GM23248 (cell line): ENCODE results near the gene FAM162A.

Experiments used
- EZH2 ChIP-seq: fragments of 200-600 bp; sonication (generic); IDR thresholded peaks from 2 replicates; pipeline ENCODE4 v1.6.1; 2018; ENCODE audit warnings: antibody characterized with exemption, mild to moderate bottlenecking; ENCODE audit not compliant: insufficient read depth, poor library complexity, severe bottlenecking
- EZH2phosphoT487 ChIP-seq: fragments of 200-600 bp; sonication (generic); IDR thresholded peaks from 2 replicates; pipeline ENCODE4 v1.6.1; 2018; ENCODE audit warnings: antibody characterized with exemption, moderate library complexity, mild to moderate bottlenecking, low read depth; ENCODE audit not compliant: insufficient read depth

GRCh38 chr3:122430371-122430770, 46.4 kb downstream of the FAM162A start:
- TF ChIP-seq EZH2phosphoT487 (no peak), EZH2 (no peak)
